GM12874 (cell line): ENCODE measurements around the gene HLA-C.

Experiments
- TF ChIP-seq, protein P1 (sequence below): IDR thresholded peaks from 2 replicates; pipeline ENCODE4 v1.5.1; 2011; ENCODE audit warnings: low read depth, mild to moderate bottlenecking, control low read depth, low read length, moderate library complexity; ENCODE audit not compliant: insufficient read depth

HLA-C gene

DNA sequence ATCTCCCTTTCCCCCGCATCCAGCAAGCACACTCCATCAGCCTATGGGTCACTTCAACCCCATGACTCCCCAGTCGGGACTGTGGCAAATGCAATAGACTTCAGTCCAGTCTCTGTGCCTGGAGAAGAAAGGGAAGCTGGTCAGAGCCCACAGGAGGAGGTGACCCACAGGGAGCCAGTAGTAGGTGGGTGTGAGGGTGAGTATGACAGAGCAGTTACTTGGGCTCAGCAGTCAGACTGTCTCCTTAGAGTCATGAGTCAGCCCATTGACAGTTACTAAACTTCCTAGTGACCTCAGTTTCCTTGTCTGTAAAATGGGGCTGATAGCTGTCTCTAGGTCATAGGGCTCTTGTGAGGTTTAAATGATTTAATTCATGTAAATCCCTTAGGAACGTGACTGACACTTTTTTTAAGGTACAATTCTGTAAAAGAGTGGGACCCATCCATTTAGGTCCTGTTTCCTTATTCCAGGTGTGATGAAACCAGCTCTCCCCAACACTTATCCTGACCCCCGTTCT is 33.9 kb upstream of the HLA-C start:
- TF ChIP-seq, protein P1, sequence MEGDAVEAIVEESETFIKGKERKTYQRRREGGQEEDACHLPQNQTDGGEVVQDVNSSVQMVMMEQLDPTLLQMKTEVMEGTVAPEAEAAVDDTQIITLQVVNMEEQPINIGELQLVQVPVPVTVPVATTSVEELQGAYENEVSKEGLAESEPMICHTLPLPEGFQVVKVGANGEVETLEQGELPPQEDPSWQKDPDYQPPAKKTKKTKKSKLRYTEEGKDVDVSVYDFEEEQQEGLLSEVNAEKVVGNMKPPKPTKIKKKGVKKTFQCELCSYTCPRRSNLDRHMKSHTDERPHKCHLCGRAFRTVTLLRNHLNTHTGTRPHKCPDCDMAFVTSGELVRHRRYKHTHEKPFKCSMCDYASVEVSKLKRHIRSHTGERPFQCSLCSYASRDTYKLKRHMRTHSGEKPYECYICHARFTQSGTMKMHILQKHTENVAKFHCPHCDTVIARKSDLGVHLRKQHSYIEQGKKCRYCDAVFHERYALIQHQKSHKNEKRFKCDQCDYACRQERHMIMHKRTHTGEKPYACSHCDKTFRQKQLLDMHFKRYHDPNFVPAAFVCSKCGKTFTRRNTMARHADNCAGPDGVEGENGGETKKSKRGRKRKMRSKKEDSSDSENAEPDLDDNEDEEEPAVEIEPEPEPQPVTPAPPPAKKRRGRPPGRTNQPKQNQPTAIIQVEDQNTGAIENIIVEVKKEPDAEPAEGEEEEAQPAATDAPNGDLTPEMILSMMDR = no peak

DNA sequence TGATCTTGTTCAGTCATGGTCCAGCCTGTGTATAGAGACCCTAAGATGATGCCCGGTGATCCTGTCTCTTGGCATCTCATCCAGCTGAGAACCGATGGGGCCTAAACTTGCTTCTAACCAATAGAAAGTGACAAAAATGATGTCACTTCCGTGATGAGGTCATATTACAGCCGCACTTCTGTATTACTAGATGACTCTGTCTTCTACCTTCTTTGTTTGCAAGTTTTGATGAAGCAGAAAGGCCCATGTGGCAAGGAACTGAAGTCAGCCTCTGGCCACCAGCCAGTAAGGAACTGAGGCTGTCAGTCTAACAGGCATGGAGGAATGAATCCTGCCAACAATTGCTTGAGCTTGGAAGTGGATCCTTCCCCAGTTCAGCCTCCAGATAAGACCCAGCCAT is 32.8 kb upstream of the HLA-C start:
- TF ChIP-seq, protein P1 = no peak

DNA sequence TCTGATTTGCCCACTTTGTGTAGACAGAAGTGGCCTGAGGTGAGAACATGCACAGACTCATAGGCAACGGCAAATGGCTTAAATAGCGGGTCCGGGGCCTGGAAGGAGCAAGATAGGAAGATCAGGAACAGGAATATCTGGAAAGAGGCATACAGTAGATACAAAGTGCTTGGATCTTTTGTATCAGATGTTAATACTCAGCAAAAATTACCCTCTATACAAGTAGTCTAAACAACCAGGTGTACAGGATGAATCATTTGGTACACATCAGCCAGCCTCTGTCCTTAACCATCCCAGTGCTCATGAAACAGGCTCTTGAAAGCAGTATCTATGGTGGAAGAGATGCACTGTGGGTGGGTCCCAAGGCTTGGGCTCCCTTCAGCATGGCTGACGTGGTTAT is 28.9 kb upstream of the HLA-C start:
- TF ChIP-seq, protein P1 = no peak

DNA sequence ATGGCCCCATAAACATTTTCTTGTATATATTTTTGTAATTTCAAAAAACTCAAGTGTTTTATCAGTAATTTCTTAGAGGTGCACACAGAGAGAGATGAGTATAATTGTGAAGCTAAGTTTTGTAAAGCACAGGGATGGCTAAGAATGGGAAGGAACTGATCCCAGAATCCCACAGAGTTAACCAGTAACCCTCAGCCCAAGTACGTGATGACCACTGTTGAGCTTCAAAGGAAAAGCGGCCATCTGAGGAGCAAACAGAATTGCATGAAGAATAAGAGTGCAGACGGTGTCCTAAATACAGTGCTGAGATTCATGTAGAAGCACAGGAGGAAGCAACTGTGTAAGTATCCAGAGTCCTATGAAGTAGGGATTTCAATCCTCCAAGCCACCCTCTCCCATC is 28.1 kb upstream of the HLA-C start:
- TF ChIP-seq, protein P1 = no peak

DNA sequence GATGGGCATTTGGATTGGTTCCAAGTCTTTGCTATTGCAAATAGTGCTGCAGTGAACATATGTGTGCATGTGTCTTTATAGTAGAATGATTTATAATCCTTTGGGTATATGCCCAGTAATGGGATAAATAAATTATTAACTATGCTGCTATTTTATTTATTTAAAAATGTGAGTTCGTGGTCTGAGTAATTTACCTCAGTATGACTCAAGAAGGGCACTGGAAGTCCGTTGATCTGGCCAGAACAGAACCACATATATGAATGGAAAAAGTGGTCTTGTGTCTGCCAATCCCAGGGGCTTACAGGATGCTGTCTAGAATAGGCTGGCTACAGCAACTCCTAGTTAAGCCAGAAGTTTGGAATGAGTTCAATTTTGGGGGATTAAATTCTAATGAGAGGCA is 27.6 kb upstream of the HLA-C start:
- TF ChIP-seq, protein P1 = no peak

DNA sequence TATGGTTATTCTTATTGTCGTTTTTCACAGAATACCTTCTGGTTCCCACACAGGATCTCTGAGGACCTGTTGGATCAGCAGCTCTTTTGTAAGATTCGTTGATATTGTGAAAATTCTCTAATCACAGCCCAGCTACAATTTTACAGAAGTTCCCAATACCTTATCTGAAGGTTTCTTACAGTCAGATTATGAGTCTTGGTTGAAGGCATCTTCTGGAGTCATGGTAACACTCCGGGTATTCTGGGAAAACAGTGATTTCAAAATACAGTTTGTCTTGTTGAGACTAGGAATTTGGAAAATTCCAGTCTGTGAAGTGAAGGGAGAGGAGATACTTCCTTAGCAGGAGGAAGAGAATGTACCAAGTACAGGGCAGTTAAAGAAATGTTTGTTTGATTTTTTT is 22.2 kb upstream of the HLA-C start:
- TF ChIP-seq, protein P1 = no peak

DNA sequence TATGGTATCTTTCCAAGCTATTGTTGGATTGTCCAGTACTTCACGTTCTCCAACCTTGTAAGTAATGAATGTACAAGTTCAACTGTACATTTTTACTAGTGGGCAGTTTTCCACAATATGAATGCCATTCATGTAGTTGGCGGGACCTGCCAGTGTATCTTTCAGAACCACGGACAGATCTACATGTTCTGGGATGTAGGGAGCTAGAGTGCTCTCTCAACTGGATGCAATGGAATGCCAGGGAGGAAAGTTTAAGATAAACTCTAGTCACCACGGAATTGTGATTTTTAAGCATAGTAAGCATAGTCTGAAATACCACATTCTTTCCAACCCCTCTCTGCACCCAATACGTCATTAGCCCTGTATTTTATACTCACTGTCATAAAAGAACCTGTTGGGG is 21.5 kb upstream of the HLA-C start:
- TF ChIP-seq, protein P1 = no peak
